ENCODE data around the gene LEKR1.

- no peak for TF ChIP-seq CTCF (IDR thresholded peaks at IDR 0.05; ENCODE audit: low read length)
- no peak for TF ChIP-seq EZH2phosphoT487 (IDR thresholded peaks at IDR 0.05; ENCODE audit: low read length)
Measured at GRCh38 chr3:156898296-156898880, 72.2 kb downstream of the LEKR1 start.
